NT2/D1 (cell line): ENCODE measurements around the gene C1RL.

Source experiments
- SUZ12 ChIP-seq: IDR thresholded peaks from 2 replicates; pipeline ENCODE4 v1.6.1; 2011; ENCODE audit not compliant: insufficient read length, insufficient read depth; ENCODE audit errors: extremely low read depth
- YY1 ChIP-seq: IDR thresholded peaks from 2 replicates; pipeline ENCODE4 v1.6.1; 2011; ENCODE audit not compliant: insufficient read length, insufficient read depth
- ZNF274 ChIP-seq: IDR thresholded peaks from 2 replicates; pipeline ENCODE4 v1.6.1; 2011; ENCODE audit warnings: mild to moderate bottlenecking, low read depth, low read length

- TF ChIP-seq YY1 (no peak), ZNF274 (no peak), SUZ12 (no peak)
Measured at GRCh38 chr12:7047306-7047705, 61.7 kb downstream of the C1RL start.
